ENCODE results near the gene CAPN14.

GRCh38 chr2:31235504-31235902 lies 18.2 kb upstream of the CAPN14 start:
- no peak for TF ChIP-seq EP300 (IDR thresholded peaks at IDR 0.05)
- TF ChIP-seq, protein P1, sequence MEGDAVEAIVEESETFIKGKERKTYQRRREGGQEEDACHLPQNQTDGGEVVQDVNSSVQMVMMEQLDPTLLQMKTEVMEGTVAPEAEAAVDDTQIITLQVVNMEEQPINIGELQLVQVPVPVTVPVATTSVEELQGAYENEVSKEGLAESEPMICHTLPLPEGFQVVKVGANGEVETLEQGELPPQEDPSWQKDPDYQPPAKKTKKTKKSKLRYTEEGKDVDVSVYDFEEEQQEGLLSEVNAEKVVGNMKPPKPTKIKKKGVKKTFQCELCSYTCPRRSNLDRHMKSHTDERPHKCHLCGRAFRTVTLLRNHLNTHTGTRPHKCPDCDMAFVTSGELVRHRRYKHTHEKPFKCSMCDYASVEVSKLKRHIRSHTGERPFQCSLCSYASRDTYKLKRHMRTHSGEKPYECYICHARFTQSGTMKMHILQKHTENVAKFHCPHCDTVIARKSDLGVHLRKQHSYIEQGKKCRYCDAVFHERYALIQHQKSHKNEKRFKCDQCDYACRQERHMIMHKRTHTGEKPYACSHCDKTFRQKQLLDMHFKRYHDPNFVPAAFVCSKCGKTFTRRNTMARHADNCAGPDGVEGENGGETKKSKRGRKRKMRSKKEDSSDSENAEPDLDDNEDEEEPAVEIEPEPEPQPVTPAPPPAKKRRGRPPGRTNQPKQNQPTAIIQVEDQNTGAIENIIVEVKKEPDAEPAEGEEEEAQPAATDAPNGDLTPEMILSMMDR (IDR thresholded peaks at IDR 0.05), result no peak
- TF ChIP-seq POLR2A (IDR thresholded peaks at IDR 0.05), result no peak

Measured in gastroesophageal sphincter (tissue), 3 donors.